PFSK-1 (cell line): ENCODE data around the gene OR6B2.

Experiments
- FOXP2 ChIP-seq: optimal IDR thresholded peaks from 2 replicates; pipeline ENCODE3; 2011; ENCODE audit warnings: borderline replicate concordance, control low read depth, inconsistent platforms; ENCODE audit not compliant: insufficient read depth; ENCODE audit errors: extremely low read length, extremely low read depth
- POLR2AphosphoS5 ChIP-seq: IDR thresholded peaks from 2 replicates; pipeline ENCODE4 v1.6.1; 2012; ENCODE audit warnings: low read depth, mild to moderate bottlenecking, control low read depth, low read length, moderate library complexity
- SIN3A ChIP-seq: IDR thresholded peaks from 2 replicates; pipeline ENCODE4 v1.6.1; 2012; ENCODE audit warnings: mild to moderate bottlenecking, low read length, moderate library complexity, borderline replicate concordance; ENCODE audit not compliant: insufficient read depth
- TAF1 ChIP-seq: IDR thresholded peaks from 2 replicates; pipeline ENCODE4 v1.6.1; 2012; ENCODE audit warnings: low read length, control low read depth, borderline replicate concordance; ENCODE audit not compliant: insufficient read depth
- TF ChIP-seq, protein P1 (sequence below), 2 experiments: IDR thresholded peaks; 2 replicates each; pipeline versions ENCODE4 v1.6.1 to v1.8.0; 2011 to 2012; ENCODE audit warnings: low read depth in 2 of 2, low read length in 2 of 2, control low read depth in 1 of 2, inconsistent platforms in 1 of 2, mild to moderate bottlenecking in 1 of 2, moderate library complexity in 1 of 2; ENCODE audit not compliant: insufficient read depth in 1 of 2

OR6B2 gene

DNA sequence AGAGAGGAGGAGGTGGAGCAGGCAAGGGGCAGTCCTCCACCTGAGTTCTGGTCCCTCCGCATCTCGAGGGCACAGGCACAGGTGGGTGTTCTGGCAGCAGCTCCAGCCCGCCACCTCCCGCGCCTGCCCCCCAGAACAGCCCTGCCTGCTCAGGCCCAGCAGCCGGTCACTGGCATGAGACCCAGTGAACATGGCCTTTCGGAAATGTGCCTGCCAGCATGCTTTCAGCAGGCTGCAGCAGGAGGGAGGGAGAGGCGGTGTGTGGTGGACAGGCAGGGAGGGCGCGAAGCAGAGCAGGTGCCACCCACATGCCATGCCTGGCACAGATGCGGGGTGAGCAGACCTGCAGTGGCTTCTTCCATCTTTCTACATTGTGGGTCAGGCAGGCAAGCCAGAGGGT is 26.4 kb upstream of the OR6B2 start:
- no peak for TF ChIP-seq SIN3A
- no peak for TF ChIP-seq TAF1
- no peak for TF ChIP-seq POLR2AphosphoS5

DNA sequence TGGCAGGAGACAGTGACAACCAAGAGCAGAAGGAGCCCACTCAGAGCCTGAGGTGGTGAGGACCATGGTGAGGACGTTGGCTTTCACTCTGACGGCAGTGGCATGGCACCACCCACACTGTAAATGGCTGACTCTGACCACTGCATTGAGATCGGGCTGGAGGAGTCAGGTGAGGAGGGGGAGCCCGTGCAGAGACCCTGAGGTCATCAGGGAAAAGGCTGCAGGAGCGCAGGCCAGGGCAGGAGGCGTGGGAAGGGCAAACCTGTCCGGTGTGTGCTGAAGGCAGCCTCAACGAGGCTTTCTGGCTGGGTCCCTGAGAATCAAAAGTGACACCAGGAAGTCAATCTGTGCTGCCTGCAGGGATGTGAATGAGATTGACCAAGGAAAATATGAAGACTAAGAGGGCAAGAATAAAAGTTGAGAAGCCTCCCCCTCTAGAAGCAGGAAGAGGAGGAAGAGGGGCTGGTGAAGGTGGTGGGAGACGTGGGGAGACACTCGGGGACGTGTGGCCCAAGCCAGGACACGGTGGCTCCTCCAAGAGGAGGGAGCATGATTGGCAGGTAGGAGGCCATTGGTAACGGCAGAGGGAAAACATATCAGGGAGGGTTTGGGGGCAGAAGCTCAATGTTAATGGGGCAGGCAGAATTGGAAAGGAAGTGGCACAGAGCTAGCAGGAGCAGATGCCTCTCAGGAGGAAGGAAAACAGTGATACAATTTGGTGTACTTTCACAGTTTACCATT is 25.1 kb upstream of the OR6B2 start:
- TF ChIP-seq, protein P1, sequence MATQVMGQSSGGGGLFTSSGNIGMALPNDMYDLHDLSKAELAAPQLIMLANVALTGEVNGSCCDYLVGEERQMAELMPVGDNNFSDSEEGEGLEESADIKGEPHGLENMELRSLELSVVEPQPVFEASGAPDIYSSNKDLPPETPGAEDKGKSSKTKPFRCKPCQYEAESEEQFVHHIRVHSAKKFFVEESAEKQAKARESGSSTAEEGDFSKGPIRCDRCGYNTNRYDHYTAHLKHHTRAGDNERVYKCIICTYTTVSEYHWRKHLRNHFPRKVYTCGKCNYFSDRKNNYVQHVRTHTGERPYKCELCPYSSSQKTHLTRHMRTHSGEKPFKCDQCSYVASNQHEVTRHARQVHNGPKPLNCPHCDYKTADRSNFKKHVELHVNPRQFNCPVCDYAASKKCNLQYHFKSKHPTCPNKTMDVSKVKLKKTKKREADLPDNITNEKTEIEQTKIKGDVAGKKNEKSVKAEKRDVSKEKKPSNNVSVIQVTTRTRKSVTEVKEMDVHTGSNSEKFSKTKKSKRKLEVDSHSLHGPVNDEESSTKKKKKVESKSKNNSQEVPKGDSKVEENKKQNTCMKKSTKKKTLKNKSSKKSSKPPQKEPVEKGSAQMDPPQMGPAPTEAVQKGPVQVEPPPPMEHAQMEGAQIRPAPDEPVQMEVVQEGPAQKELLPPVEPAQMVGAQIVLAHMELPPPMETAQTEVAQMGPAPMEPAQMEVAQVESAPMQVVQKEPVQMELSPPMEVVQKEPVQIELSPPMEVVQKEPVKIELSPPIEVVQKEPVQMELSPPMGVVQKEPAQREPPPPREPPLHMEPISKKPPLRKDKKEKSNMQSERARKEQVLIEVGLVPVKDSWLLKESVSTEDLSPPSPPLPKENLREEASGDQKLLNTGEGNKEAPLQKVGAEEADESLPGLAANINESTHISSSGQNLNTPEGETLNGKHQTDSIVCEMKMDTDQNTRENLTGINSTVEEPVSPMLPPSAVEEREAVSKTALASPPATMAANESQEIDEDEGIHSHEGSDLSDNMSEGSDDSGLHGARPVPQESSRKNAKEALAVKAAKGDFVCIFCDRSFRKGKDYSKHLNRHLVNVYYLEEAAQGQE (IDR thresholded peaks at IDR 0.05; ENCODE audit: insufficient read depth in 1 of 2, low read depth in 2 of 2, low read length in 2 of 2) = no peak
- no peak for TF ChIP-seq SIN3A
- TF ChIP-seq FOXP2 = no peak
- no peak for TF ChIP-seq POLR2AphosphoS5
- TF ChIP-seq TAF1 = no peak

- no peak for TF ChIP-seq TAF1
- TF ChIP-seq, protein P1 (IDR thresholded peaks at IDR 0.05; ENCODE audit: insufficient read depth in 1 of 2, low read depth in 2 of 2, low read length in 2 of 2) = no peak
- no peak for TF ChIP-seq FOXP2
- no peak for TF ChIP-seq SIN3A
- no peak for TF ChIP-seq POLR2AphosphoS5
Measured at GRCh38 chr2:240053173-240054155, 23.2 kb upstream of the OR6B2 start, which contains the start of gene OR6B3. Gene OR6B3 (minus strand): TSS chr2:240053521.

- TF ChIP-seq POLR2AphosphoS5 (no peak), SIN3A (no peak), FOXP2 (no peak), TAF1 (no peak)
- TF ChIP-seq, protein P1 (IDR thresholded peaks at IDR 0.05; ENCODE audit: insufficient read depth in 1 of 2, low read depth in 2 of 2, low read length in 2 of 2) = no peak
Measured at GRCh38 chr2:240052524-240052923, 22.3 kb upstream of the OR6B2 start.

DNA sequence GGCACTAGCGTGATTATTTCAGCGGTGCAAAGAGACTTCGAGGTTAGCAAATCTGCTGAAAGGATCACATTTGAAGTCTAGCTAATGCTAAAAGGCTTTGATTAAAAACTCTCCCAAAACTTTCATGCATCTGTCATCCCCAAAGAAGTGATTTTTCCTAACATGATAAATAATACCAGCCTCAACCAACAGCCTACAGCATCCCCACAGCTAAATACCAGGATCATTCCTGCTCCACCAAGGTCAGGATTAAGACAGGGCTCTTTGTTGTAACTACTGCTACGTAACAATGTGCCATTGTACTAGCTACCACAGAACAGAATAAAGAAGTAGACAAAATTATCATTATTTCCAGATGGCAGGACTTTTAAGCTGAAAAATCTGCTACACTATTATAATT is 21.5 kb upstream of the OR6B2 start:
- TF ChIP-seq, protein P1 (IDR thresholded peaks at IDR 0.05; ENCODE audit: insufficient read depth in 1 of 2, low read depth in 2 of 2, low read length in 2 of 2) = no peak
- TF ChIP-seq POLR2AphosphoS5 (no peak), SIN3A (no peak), FOXP2 (no peak), TAF1 (no peak)
